ENCODE measurements around the gene LRRC15.

DNA sequence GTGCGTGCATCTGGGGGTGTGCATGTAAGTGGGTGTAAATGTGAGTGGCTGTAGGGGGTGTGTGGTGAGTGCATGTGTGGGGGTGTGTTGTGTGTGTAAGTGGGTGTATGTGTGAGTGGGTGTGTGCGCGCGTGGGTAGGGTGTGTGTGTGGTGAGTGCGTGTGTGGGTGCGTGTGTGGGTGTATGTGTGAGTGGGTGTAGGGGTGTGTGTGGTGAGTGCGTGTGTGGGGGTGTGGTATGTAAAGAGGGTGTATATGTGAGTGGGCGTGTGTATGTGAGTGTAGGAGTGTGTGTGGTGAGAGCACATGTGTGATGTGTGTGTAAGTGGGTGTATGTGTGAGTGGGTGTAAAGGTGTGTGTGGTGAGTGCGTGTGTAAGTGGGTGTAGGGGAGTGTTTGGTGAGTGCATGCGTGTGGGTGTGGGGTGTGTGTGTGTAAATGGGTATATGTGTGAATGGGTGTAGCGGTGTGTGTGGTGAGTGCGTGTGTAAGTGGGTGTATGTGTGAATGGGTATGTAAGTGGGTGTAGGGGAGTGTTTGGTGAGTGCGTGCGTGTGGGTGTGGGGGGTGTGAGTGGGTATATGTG is 17.5 kb downstream of the LRRC15 start:
- TF ChIP-seq, protein P1, sequence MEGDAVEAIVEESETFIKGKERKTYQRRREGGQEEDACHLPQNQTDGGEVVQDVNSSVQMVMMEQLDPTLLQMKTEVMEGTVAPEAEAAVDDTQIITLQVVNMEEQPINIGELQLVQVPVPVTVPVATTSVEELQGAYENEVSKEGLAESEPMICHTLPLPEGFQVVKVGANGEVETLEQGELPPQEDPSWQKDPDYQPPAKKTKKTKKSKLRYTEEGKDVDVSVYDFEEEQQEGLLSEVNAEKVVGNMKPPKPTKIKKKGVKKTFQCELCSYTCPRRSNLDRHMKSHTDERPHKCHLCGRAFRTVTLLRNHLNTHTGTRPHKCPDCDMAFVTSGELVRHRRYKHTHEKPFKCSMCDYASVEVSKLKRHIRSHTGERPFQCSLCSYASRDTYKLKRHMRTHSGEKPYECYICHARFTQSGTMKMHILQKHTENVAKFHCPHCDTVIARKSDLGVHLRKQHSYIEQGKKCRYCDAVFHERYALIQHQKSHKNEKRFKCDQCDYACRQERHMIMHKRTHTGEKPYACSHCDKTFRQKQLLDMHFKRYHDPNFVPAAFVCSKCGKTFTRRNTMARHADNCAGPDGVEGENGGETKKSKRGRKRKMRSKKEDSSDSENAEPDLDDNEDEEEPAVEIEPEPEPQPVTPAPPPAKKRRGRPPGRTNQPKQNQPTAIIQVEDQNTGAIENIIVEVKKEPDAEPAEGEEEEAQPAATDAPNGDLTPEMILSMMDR (conservative IDR thresholded peaks at IDR 0.05; ENCODE audit: low read depth in 2 of 2): no peak
- no peak for TF ChIP-seq EZH2phosphoT487 (IDR thresholded peaks at IDR 0.05; ENCODE audit: unreplicated experiment)
- TF ChIP-seq, protein P2, sequence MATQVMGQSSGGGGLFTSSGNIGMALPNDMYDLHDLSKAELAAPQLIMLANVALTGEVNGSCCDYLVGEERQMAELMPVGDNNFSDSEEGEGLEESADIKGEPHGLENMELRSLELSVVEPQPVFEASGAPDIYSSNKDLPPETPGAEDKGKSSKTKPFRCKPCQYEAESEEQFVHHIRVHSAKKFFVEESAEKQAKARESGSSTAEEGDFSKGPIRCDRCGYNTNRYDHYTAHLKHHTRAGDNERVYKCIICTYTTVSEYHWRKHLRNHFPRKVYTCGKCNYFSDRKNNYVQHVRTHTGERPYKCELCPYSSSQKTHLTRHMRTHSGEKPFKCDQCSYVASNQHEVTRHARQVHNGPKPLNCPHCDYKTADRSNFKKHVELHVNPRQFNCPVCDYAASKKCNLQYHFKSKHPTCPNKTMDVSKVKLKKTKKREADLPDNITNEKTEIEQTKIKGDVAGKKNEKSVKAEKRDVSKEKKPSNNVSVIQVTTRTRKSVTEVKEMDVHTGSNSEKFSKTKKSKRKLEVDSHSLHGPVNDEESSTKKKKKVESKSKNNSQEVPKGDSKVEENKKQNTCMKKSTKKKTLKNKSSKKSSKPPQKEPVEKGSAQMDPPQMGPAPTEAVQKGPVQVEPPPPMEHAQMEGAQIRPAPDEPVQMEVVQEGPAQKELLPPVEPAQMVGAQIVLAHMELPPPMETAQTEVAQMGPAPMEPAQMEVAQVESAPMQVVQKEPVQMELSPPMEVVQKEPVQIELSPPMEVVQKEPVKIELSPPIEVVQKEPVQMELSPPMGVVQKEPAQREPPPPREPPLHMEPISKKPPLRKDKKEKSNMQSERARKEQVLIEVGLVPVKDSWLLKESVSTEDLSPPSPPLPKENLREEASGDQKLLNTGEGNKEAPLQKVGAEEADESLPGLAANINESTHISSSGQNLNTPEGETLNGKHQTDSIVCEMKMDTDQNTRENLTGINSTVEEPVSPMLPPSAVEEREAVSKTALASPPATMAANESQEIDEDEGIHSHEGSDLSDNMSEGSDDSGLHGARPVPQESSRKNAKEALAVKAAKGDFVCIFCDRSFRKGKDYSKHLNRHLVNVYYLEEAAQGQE (IDR thresholded peaks at IDR 0.05; ENCODE audit: unreplicated experiment): no peak
- TF ChIP-seq POLR2AphosphoS5 (IDR thresholded peaks at IDR 0.05; ENCODE audit: low read depth): no peak
- TF ChIP-seq EZH2 (IDR thresholded peaks at IDR 0.05; ENCODE audit: low read depth, unreplicated experiment): no peak
- TF ChIP-seq ZNF331 (CRISPR knock-in tag; IDR thresholded peaks at IDR 0.05; ENCODE audit: low read depth): no peak
- TF ChIP-seq JUNB (IDR thresholded peaks at IDR 0.05; ENCODE audit: unreplicated experiment): no peak
- TF ChIP-seq CREB1 (CRISPR knock-in tag; IDR thresholded peaks at IDR 0.05; ENCODE audit: low read depth): no peak
